ENCODE data around the gene MAK.
A peak's percentile ranks its signal among the peaks of the same experiment; 100 is the strongest.

The MAK gene

GRCh38 chr6:10849901-10850300 is 11.6 kb upstream of the MAK start:
- no peak overlapping the region for H3K27ac ChIP-seq
- no peak overlapping the region for H3K4me3 ChIP-seq
- no peak for TF ChIP-seq CTCF (IDR thresholded peaks at IDR 0.05)
- DNase-seq (ENCODE audit: low spot score), result no peak

DNA sequence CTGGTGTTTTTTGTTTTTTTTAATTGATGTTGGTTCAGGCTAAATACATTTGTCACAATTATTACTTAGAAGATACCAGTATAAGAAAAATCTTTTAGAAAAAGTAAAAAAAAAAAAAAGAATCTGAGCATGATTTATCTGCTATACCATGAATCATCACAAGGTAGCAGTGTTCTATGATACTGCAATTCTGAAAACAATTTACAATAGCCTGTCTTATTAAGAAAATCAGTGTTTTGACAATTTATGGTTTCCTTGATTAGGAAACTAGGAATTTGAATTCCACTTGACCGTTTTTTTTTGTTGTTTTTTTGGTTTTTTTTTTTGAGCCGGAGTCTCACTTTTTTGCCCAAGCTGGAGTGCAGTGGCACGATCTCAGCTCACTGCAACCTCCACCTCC is 9.3 kb upstream of the MAK start:
- no peak for DNase-seq (ENCODE audit: low spot score)
- no peak overlapping the region for H3K4me3 ChIP-seq
- TF ChIP-seq CTCF (IDR thresholded peaks at IDR 0.05), result no peak
- no peak overlapping the region for H3K27ac ChIP-seq

DNA sequence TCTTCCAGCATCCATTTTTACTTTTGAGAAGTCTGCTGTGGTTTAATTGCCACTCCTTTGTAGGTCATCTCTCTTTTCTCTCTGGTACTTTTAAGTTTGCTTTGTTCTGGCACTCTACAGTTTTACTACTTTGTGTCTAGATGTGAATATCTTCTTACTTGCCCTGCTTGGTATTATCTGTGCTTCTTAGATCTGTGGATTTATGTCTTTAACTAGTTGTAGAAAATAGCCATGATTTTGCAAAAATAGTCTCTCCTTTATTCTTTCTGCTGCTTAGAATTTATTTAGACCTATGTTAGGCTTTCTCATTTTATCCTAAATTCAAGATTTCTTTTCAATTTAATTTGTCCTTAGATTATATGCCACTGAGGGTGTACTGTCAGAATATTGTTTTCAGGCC is 5.2 kb upstream of the MAK start:
- no peak for TF ChIP-seq CTCF (IDR thresholded peaks at IDR 0.05)
- DNase-seq (ENCODE audit: low spot score), result no peak
- Histone ChIP-seq H3K27ac (no peak overlapping the region), H3K4me3 (no peak overlapping the region)

GRCh38 chr6:10838794-10839333 is 525 bp upstream of the MAK start:
- TF ChIP-seq CTCF (IDR thresholded peaks at IDR 0.05), result no peak
- DNase-seq (ENCODE audit: low spot score), result no peak
- peak overlapping the region; percentile 81 for H3K4me3 ChIP-seq
- H3K27ac ChIP-seq, result no peak overlapping the region

DNA sequence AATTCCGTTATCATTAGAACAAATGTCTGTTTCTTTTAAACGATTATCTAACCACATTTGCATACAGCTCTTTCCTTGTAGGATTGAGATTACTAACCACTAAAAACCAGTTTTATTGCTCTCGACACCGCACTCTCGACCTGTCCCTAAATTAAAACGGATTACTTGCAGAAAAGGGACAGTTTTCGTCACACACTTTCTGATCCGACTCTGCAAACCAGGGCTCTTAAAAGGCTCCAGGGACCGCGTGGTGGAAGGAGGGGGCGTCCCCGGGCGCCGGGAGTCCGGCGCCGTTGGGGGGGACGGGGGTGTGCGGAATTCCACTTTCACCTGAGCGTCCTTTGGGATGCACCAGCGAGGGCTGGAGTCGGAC is 731 bp downstream of the MAK start:
- no peak for DNase-seq (ENCODE audit: low spot score)
- TF ChIP-seq CTCF (IDR thresholded peaks at IDR 0.05), result no peak
- peak overlapping the region; percentile 81 for H3K4me3 ChIP-seq
- peak overlapping the region in 1 of 2 donors; percentile 52 for H3K27ac ChIP-seq

DNA sequence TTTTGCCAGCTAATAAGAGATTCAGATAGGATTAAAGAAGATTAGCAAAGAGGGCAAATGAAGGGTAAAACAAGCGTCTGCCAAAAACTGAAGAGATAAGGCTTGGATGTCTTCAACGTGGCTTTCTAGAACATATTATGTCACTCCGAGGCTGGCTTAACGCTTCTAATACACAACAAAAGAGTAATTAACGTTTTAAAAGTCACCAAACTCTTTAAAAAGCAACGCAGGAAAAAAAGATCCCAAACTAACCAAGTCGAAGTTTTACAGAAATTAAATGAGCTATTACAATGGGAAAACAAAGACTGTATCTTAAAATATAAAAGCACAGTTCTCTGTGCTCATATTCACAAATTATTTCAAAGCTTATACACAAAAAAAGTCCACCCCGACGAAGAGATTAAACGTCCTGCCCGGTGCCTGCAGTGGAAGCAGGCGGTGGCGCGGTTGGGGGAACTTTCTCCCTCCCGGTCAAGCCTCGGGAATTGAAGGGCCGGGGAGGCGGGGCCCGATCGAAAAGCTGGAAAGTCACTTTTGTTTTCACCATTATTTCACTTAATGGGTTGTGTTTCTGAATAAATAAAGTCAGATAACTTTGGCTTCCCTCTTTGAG is 1.2 kb downstream of the MAK start:
- Histone ChIP-seq H3K4me3 (peak overlapping the region; percentile 81), H3K27ac (no peak overlapping the region)
- TF ChIP-seq CTCF (IDR thresholded peaks at IDR 0.05), result no peak
- DNase-seq (ENCODE audit: low spot score), result no peak

- no peak overlapping the region for H3K27ac ChIP-seq
- no peak for TF ChIP-seq CTCF (IDR thresholded peaks at IDR 0.05)
- H3K4me3 ChIP-seq, result no peak overlapping the region
- no peak for DNase-seq (ENCODE audit: low spot score)
Observed at GRCh38 chr6:10834823-10835222, 3.5 kb downstream of the MAK start.

Measured in coronary artery (tissue), 2 donors.